AG04450 (cell line): Measurements from ENCODE around the gene IL17C. TPM values are rescaled to one million over a fixed set of nuclear protein-coding genes. Genes with fewer than 3 reads are reported as not detected.

ENCODE experiments used
- CTCF ChIA-PET: fragments of 300-600, 350-600 bp; formaldehyde crosslinking; extraction: SDS; loops from one replicate; lab custom pipeline; 2022; ENCODE audit warnings: antibody characterized with exemption, inconsistent platforms; lab: Charles Lee
- POLR2A ChIA-PET: fragments of 350-600 bp; formaldehyde crosslinking; extraction: SDS; loops from one replicate; lab custom pipeline; 2021; ENCODE audit warnings: antibody characterized with exemption, inconsistent platforms; lab: Yijun Ruan, JAX
- DNase-seq: peaks from one replicate; pipeline ENCODE4 v3.0.0-alpha.2; 2011; ENCODE audit warnings: low read depth, low spot score
- H3K27ac ChIP-seq: one replicate; pipeline ENCODE4 v1.5.1; 2012; ENCODE audit warnings: low read depth, low read length, control low read depth
- H3K27me3 ChIP-seq: one replicate; pipeline ENCODE4 v1.6.0; 2012; ENCODE audit warnings: low read length; ENCODE audit not compliant: control insufficient read depth, insufficient read depth
- H3K4me3 ChIP-seq: 2 replicates; pipeline ENCODE4 v1.5.1; 2011; ENCODE audit warnings: mild to moderate bottlenecking, low read depth, low read length, control low read depth
- H3K9me3 ChIP-seq: 2 replicates; pipeline ENCODE4 v1.5.1; 2012; ENCODE audit warnings: low read length; ENCODE audit not compliant: control insufficient read depth, insufficient read depth
- CTCF ChIP-seq: IDR thresholded peaks from 2 replicates; pipeline ENCODE4 v1.5.1; 2011; ENCODE audit warnings: low read depth, low read length, control low read depth, inconsistent platforms
- polyA plus RNA-seq: library from polyadenylated mRNA; depleted of rRNA; stranded (reverse); fragments of >200 nt; gene quantifications from 2 replicates; pipeline ENCODE4 v1.2.3, GENCODE V29; 2011

IL17C gene
- polyA plus RNA-seq, 1 experiment, result not detected

- CTCF ChIA-PET, result interaction anchor here (0.6 to 1.1 kb wide), 5 partner anchors 11 to 84 kb away, joined by 3 to 4 read pairs (median 3); partner anchors contain the start of gene MVD
- peak; percentile 88 for TF ChIP-seq CTCF
- Histone ChIP-seq H3K27me3 (peaks cover 26% of the 10 kb centered on the region), H3K27ac (no peak overlapping the region), H3K9me3 (no peaks in the 10 kb centered on the region; the same call in 1 of the 2 replicates), H3K4me3 (peak overlapping the region; percentile 53)
- DNase-seq, result no peak
- POLR2A ChIA-PET, result interaction anchor here (1.0 kb wide), 1 partner anchor 115 kb away, joined by 3 read pairs; no protein-coding TSS in a partner anchor
Observed at GRCh38 chr16:88685156-88686061, 47.0 kb downstream of the IL17C start.

- no peak for DNase-seq
- Histone ChIP-seq H3K27ac (no peak overlapping the region), H3K4me3 (peak overlapping the region; percentile 53), H3K9me3 (no peaks in the 10 kb centered on the region; the same call in 1 of the 2 replicates), H3K27me3 (peaks cover 29% of the 10 kb centered on the region)
- ChIA-PET POLR2A (interaction anchor here (1.1 kb wide), 1 partner anchor 19 kb away, joined by 4 read pairs; no protein-coding TSS in a partner anchor), CTCF (interaction anchor here (0.6 kb wide), 1 partner anchor 85 kb away, joined by 4 read pairs; no protein-coding TSS in a partner anchor)
- TF ChIP-seq CTCF, result no peak
Observed at GRCh38 chr16:88686062-88686438, 47.7 kb downstream of the IL17C start.

GRCh38 chr16:88686439-88687253 lies 48.3 kb downstream of the IL17C start, which contains the start of gene SNAI3:
SNAI3 (minus strand) TSS chr16:88686507; CDS start chr16:88686406, 101 bp downstream.
- DNase-seq, result no peak
- POLR2A ChIA-PET, result interaction anchor here (0.5 to 1.1 kb wide), 2 partner anchors 19 to 79 kb away, joined by 4 read pairs; no protein-coding TSS in a partner anchor
- peaks cover 33% of the 10 kb centered on the region for H3K27me3 ChIP-seq
- no peak within 1 kb of the TSS for H3K27ac ChIP-seq
- no peaks in the 10 kb centered on the region; the same call in 1 of the 2 replicates for H3K9me3 ChIP-seq
- no peak for TF ChIP-seq CTCF
- H3K4me3 ChIP-seq, result peak within 1 kb of the TSS; percentile 53
- CTCF ChIA-PET, result no interaction called here

- POLR2A ChIA-PET, result interaction anchor here (0.5 to 1.1 kb wide), 2 partner anchors 18 to 78 kb away, joined by 4 read pairs; no protein-coding TSS in a partner anchor
- peaks cover 31% of the 10 kb centered on the region for H3K27me3 ChIP-seq
- no peak overlapping the region for H3K4me3 ChIP-seq
- DNase-seq, result no peak
- H3K27ac ChIP-seq, result no peak overlapping the region
- CTCF ChIA-PET, result no interaction called here
- no peaks in the 10 kb centered on the region; the same call in 1 of the 2 replicates for H3K9me3 ChIP-seq
- TF ChIP-seq CTCF, result no peak
Observed at GRCh38 chr16:88687254-88687576, 48.8 kb downstream of the IL17C start.
